GM12873 (cell line): ENCODE data around the gene LYPD1.

ENCODE experiments used
- TF ChIP-seq, protein P1 (sequence below): IDR thresholded peaks from 2 replicates; pipeline ENCODE4 v1.5.1; 2012; ENCODE audit warnings: low read depth, mild to moderate bottlenecking, moderate library complexity, low read length, control low read depth; ENCODE audit not compliant: insufficient read depth; ENCODE audit errors: missing control alignments

Gene LYPD1

DNA sequence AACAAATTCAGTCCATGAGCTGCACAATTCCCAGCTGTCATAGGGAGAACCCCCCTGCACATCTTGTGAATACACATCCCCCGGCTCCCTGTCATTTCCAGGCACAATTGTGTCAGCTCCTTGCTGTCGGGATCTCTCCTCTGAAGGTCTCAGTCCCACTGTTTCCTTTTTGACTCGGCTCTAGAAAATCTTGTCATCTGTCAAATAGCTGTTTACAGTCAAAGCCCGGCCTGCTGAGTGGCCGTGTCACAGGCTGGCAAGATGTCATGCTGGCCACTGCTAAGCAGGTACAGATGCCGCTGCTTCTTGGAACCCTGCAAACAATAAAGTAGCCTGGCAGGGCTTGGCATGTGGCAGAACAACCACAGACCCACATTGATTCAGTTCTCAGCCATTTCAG is 61.7 kb downstream of the LYPD1 start:
- TF ChIP-seq, protein P1, sequence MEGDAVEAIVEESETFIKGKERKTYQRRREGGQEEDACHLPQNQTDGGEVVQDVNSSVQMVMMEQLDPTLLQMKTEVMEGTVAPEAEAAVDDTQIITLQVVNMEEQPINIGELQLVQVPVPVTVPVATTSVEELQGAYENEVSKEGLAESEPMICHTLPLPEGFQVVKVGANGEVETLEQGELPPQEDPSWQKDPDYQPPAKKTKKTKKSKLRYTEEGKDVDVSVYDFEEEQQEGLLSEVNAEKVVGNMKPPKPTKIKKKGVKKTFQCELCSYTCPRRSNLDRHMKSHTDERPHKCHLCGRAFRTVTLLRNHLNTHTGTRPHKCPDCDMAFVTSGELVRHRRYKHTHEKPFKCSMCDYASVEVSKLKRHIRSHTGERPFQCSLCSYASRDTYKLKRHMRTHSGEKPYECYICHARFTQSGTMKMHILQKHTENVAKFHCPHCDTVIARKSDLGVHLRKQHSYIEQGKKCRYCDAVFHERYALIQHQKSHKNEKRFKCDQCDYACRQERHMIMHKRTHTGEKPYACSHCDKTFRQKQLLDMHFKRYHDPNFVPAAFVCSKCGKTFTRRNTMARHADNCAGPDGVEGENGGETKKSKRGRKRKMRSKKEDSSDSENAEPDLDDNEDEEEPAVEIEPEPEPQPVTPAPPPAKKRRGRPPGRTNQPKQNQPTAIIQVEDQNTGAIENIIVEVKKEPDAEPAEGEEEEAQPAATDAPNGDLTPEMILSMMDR, result no peak

DNA sequence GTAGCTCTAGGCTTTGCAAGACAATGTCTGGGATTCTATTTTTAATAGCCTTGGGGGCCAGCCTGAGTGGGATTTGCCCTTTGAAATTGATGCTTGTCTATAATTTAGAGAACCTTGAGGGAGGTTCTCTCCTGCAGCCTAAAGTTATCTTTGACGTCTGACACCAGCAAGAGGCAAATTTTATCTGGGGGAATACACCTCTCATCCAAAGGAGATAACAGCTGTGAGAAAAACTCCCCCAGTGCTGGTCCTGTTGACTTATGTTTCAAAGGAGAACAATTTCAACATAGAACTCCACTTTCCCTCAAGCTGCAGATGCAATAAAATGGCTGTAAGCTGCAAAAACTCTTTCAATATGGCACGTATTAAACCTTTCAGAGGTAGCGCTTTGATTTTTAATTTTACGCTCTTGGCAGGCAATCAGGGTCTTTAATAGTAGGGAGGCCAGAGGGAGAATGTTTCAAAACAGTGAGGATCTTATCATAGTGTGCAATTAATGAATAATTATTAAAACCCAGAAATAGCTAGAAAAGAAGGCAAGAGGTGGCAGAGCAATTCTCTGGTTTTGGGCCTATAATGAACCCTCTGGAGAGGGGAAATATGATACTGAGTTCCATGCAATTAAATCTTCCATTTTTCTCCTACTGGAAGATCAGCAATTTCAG is 62.4 kb downstream of the LYPD1 start:
- TF ChIP-seq, protein P1, result no peak

DNA sequence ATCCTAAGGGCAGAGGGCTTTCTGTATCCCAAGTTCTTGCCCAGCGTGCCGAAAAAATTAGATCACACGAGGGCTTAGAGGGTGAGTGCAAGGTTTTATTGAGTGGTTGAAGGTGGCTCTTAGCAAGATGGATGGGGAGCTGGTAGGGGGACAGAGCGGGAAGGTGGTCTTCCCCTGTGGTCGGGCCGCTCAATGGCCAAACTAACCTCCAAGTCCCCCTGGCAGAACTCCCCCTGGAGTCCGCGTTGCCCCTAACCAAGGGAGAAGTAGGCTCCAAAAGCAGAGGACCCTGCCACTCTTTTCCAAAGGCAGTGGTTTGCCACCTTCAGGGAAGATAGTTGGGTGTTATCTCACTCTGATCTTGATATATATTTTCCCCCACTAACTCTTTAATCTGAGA is 63.4 kb downstream of the LYPD1 start:
- TF ChIP-seq, protein P1, result no peak

DNA sequence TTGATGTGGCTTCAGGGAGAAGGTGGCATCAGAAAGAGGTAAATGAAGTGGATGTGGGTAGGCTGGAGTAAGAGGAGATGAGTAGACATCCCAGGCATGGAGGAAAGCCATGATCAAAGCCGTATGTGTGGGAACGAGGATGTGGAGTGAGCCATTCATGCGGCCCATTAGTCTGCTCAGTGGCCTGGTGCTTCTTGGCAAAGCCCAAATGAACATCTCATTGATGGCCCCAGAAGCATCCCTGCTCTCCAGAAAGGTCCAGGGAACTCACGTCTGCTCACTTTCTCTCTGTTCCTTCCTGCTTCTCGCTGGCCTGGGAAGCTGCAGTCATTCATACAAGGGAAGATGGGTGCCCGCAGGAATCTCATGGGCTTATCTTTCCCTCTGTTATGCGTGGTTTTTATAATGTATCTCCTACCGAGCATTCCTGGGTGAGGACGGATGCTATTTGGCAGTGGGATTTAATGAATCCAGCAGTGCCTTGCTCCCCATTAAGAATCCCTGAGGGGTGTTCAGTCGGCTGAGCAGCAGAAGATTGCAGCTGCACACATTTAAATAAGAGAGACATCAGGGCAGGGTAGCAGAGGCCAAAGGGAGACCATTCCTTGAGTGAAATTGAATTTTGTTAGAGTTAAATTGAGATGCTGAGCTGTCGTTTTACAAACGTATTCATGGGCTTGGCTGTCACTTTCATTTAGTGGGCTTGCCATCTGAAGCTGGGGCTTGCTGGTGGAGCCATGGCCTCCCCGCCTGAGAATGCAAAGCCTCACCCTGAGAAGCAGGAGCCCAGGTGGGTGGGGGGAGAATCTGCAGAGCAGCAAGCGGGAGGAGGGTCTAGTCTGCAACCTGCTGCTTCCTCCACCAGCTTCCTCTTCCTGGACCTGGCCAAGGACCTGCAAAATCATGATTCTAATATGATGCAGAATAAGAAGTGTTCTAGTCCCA is 64.5 kb downstream of the LYPD1 start:
- TF ChIP-seq, protein P1, result no peak

DNA sequence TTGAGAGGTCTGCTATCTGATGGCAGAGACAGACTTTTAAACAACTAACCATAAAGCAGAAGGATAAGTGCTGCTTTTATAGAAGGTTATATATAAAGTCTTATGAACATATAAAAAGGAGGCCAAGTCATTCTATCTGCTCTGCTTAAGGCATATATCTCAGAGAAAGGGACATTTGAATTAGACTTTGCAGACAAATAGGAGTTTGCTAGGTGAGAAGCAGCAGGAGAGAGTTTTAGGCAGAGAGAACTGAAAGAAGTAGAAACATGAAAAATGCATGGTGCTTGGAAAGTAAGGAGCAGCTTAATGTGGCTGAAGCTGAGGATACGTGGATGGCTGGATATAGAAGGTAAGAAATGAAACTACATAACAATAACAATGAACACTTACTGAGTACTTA is 65.4 kb downstream of the LYPD1 start:
- TF ChIP-seq, protein P1, result no peak

DNA sequence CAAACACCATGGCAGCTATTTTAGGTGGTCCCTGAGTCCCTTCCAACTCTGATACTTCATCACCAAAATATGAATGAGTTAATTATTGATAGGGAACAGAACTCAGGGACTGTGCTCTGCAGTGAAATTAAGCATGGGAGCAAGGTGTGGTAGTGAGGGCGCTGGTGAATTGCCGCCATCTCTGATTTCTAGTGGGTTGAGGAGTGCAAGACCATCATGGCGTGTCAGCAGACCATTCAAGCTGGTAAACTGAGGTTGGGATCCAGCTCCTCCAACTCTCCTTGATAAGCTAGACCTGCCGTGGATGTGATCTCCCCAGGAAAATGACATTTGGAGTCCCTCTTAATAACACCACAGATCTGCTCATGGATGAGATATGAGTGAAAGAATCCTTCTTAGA is 70.4 kb downstream of the LYPD1 start:
- TF ChIP-seq, protein P1, result no peak

DNA sequence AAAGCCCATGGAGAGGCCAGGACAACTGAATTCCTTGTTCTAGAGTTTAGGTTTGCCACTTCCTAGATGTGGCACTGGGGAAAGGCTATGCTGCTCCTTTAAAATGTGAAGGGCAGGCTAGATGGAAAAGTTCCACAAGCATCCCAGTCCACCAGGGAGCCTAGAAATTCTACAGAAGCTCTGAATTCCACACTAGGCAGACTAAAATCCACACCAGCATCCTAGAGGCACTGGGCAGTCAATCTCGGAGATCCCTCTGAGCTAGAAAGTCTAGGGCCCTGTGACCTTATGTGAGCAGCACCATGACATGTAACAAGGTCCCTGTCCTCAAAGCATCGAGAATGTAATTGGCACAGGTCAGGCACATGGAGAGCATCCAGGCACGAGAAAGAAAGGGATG is 71.5 kb downstream of the LYPD1 start:
- TF ChIP-seq, protein P1, result no peak
